WI38 (cell line): ENCODE data around the gene NCK2.

ENCODE experiments used
- H3K4me3 ChIP-seq: 2 replicates; pipeline ENCODE4 v1.5.1; 2011; ENCODE audit warnings: low read depth, mild to moderate bottlenecking, control low read depth, low read length
- TF ChIP-seq, protein P1 (sequence below): IDR thresholded peaks from 2 replicates; pipeline ENCODE4 v1.5.1; 2012; ENCODE audit warnings: low read depth, mild to moderate bottlenecking, control low read depth, low read length

NCK2 gene

DNA sequence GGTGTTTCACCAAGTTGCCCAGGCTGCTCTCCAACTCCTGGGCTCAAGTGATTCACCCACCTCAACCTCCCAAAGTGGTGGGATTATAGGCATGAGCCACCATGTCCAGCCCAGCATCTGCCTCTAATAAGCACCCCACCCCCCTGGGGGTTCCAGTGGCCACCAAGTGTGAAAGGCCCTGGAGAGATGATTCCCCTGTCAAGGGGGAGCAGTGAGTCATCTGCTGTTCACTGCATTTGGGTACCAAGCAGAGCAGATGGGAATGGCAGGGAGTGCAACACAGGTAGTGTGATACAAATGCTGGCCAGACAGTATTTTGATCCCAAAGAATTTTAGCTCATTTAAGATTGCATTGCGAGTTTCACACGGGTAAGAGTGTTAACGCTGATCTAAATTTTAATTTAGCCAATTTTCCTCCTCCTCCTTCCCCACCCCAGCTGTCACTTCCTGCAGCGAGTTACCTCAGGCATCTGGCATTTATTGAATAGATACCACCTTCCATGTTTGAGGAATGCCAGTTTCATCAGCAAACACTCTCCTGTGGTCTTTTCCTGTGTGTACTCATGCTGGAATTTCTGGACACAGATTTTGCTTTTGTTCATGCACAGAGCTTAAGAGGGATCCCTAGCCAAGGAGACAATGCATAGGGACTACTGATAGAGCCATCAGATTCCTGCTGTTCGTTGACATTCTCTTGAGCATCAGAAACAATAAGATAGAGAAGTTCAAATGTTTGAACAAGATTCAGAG is 32.4 kb upstream of the NCK2 start:
- H3K4me3 ChIP-seq, result no peak overlapping the region
- TF ChIP-seq, protein P1, sequence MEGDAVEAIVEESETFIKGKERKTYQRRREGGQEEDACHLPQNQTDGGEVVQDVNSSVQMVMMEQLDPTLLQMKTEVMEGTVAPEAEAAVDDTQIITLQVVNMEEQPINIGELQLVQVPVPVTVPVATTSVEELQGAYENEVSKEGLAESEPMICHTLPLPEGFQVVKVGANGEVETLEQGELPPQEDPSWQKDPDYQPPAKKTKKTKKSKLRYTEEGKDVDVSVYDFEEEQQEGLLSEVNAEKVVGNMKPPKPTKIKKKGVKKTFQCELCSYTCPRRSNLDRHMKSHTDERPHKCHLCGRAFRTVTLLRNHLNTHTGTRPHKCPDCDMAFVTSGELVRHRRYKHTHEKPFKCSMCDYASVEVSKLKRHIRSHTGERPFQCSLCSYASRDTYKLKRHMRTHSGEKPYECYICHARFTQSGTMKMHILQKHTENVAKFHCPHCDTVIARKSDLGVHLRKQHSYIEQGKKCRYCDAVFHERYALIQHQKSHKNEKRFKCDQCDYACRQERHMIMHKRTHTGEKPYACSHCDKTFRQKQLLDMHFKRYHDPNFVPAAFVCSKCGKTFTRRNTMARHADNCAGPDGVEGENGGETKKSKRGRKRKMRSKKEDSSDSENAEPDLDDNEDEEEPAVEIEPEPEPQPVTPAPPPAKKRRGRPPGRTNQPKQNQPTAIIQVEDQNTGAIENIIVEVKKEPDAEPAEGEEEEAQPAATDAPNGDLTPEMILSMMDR, result no peak

DNA sequence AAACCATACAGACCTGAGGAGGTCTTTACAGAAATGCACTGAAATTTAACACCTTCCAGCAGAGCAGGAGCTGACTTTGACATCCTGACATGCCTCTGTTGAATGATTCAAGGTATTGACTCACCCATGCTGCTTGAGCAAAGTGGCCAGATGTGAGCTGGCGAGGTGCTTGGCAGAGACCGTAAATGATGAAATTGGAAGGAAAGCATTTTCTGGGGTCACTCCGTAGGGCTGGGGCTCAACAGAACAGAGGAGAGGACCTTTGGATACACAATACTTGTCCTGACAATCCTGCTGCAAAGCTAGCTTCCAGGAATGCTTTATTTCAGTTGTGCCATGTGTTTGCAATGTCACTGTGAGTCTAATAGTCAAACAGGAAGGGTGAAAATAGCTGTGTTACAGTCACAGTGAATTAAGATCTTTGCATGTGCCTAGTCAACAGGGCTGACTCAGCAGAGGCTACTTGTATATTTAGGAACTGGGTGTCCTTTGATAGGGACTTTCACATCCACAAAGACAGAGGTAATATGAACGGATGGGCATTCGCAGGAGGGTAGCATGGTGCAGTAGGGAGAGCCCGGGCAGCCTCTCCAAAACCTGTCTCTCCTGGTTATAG is 31.6 kb upstream of the NCK2 start:
- no peak overlapping the region for H3K4me3 ChIP-seq
- TF ChIP-seq, protein P1, result no peak

DNA sequence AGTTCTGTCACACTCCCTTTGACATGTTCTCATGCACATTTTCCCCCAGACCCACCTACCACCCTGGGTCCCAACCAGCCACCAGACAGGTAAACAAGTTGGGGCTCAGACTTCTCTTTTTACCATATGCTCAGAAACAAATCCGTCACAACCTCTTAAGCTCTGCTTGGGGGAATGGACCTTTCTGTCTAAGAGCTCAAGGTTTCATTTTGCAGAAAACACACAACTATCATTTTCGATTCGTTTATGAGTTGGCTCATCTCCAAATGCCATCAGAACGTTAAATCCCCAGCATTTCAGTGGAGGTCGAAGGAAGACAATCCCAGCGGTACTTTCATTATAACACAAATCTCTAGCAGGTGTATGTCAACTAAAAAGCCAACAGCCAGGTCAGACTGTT is 30.6 kb upstream of the NCK2 start:
- TF ChIP-seq, protein P1, result no peak
- no peak overlapping the region for H3K4me3 ChIP-seq

DNA sequence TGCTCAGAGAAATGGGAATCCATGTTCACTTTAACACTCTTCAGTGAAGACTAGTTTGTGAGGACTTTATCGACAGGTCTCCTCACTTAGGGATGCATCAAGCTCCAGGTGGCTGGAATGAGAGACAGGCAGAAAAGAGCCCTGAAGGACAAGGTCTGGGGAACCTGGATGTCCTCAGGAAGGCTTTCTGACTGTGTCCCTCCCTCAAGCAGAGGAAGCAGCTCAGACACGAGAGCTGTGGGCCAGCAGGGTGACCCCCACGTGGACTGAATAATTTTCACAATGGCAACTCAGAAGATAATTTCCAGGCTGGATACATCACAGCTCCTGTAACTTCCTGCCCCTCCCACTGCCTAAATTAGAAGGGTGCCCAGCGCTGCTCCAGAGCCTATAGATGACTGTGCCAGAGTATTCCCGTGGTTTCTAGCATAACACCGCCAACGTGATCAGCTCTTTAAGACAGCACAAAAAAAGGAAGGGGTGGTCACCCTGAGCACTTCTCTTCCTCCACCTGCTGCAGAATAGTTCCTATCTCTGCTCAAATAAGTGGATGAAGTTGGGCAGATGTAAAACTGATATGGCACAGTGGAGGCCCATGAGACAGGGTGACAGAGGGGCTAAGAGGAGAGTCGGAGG is 25.7 kb upstream of the NCK2 start:
- H3K4me3 ChIP-seq, result no peak overlapping the region
- TF ChIP-seq, protein P1, result no peak

DNA sequence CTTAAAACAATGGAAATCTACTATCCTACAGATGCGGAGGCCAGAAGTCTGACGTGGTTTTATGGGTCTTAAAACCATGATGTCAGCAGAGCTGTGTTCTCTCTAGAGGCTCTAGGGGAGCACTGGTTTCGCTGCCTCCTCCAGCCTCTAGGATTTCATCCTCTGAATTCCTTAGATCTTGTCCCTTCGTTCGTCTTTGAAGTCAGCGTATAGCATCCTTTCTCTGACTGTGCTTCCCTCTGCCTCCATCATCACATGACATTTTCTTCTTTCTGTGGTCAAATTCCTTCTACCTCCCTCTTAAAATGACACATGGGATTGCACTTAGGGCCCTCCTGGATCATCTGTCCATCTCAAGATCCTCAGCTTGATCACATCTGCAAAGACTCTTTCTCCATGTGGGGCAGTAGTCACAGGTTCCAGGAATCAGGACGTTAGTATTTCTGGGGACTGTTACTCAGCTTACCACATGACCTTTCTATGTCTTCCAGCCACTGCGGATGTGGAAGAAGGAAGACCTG is 22.7 kb upstream of the NCK2 start:
- H3K4me3 ChIP-seq, result no peak overlapping the region
- TF ChIP-seq, protein P1, result no peak

DNA sequence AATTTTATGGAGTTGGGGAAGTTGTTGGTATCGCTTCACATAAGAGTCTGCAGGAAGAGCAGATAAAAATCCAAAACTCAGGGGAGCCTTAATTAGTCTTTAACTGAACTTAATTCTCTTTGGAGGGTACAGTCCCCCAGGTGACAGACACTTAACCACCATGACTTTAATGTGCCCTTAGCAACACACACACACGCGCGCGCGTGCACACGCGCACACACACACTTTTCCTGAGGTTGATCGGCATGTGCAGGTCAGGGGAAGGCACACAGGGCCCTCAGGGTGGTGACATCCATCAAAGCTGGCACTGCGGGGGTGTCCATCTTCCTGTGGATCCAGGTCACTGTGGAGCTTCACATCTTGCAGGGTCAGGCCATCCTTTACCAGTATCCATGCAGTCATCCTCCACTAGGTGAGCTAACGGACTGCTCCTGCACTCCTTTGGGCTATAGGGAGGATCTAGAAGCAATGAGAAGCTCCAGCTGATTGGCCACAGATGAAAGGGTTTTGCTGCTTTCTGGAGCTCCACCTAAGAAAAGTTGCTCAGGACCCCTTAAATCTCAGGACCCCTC is 21.9 kb upstream of the NCK2 start:
- H3K4me3 ChIP-seq, result no peak overlapping the region
- TF ChIP-seq, protein P1, result no peak

DNA sequence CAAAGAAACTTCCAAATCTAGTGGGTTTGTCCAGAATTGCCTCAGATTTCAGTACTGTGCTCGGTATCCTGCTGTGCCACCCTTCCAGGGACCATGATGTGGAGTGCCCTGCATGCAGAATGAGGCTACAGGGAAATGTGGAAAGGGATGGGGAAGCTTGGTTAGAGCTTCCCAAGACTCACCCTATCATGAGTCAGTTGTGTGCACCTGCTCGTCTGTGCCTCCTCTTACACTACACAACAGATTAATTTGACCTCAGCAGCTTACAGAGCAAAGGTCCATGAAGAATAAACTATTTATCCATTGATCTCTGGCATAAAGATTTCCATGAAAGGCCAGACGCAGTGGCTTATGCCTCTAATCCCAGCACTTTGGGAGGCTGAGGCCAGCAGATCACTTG is 21.3 kb upstream of the NCK2 start:
- no peak overlapping the region for H3K4me3 ChIP-seq
- TF ChIP-seq, protein P1, result no peak
